Measurements from ENCODE around the gene TBC1D16.

DNA sequence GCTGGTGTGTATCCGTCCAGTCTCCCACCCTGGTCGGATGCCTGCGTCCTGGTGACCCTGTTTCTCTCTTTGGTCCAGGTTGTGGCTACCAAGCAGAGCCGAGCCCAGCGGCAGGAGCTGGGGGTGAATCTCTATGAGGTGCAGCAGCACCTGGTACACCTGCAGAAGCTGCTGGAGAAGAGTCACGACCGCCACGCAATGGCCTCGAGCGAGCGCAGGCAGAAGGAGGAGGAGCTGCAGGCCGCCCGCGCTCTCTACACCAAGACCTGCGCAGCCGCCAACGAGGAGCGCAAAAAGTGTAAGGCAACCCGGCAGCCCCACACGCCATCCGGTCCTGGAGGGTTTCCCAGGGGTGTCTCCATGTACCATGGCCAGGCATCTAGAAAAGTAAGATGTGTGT, 14.3 kb upstream of the TBC1D16 start:
- TF ChIP-seq, protein P1, sequence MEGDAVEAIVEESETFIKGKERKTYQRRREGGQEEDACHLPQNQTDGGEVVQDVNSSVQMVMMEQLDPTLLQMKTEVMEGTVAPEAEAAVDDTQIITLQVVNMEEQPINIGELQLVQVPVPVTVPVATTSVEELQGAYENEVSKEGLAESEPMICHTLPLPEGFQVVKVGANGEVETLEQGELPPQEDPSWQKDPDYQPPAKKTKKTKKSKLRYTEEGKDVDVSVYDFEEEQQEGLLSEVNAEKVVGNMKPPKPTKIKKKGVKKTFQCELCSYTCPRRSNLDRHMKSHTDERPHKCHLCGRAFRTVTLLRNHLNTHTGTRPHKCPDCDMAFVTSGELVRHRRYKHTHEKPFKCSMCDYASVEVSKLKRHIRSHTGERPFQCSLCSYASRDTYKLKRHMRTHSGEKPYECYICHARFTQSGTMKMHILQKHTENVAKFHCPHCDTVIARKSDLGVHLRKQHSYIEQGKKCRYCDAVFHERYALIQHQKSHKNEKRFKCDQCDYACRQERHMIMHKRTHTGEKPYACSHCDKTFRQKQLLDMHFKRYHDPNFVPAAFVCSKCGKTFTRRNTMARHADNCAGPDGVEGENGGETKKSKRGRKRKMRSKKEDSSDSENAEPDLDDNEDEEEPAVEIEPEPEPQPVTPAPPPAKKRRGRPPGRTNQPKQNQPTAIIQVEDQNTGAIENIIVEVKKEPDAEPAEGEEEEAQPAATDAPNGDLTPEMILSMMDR (conservative IDR thresholded peaks at IDR 0.05; ENCODE audit: low read length): no peak
- no peak for TF ChIP-seq EZH2phosphoT487 (IDR thresholded peaks at IDR 0.05; ENCODE audit: borderline replicate concordance, low read depth, low read length)

Measured in OCI-LY7 (cell line).